ENCODE data around the gene GBE1.
"Not testable (repeated sequence)": the region's sequence is repeated elsewhere in the genome, so short reads cannot be mapped to it uniquely, and the experiment has no call there.

The GBE1 gene

DNA sequence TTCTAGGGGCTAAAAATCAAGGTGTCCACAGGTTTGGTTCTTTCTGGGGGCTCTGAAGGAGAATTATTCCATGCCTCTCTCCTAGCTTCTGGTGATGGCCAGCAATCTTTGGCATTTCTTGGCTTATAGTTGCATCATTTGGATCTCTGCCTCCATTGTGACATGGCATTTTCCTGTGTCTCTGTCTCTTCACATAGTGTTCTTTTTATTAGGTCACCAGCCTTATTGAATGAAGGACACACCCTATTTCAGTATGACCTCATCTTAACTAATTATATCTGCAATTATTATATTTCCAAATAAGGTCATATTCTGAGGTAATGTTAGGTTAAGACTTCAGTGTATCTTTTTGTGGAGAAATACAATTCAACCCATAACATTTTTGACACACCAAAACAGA is 3.2 kb upstream of the GBE1 start:
- no peak for DNase-seq
- peaks cover 12% of the 10 kb centered on the region for H3K36me3 Mint-ChIP-seq (ENCODE audit: low read depth)
- H3K4me3 Mint-ChIP-seq = no peak overlapping the region
- H3K27ac Mint-ChIP-seq = no peak overlapping the region
- H3K27me3 Mint-ChIP-seq = peaks cover 10% of the 10 kb centered on the region
- H3K4me1 Mint-ChIP-seq (ENCODE audit: low read depth) = peaks cover 20% of the 10 kb centered on the region
- no peaks in the 10 kb centered on the region for H3K9me3 Mint-ChIP-seq

DNA sequence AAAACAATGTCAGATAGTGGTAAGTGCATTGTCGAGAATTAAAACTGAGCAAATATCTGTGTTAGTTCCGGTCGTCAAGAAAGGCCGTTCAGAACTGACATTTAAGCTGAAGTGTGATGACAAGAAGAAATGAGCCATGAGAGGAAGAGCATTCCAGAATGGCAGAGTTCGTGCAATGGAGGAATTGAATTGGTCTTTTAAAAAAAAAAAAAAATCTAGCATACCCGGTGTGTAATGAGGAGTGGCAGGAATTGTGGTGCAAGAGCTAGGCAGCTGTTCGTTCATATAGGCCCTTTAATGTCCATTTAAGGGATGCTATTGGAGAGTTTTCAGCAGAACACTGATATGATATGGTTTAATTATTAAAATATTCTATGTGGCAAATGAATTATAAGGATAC is 2.6 kb upstream of the GBE1 start:
- H3K27ac Mint-ChIP-seq = no peak overlapping the region
- H3K27me3 Mint-ChIP-seq = peaks cover 6% of the 10 kb centered on the region
- H3K4me1 Mint-ChIP-seq (ENCODE audit: low read depth) = peaks cover 24% of the 10 kb centered on the region
- H3K36me3 Mint-ChIP-seq (ENCODE audit: low read depth) = peaks cover 18% of the 10 kb centered on the region
- no peak for DNase-seq
- no peak overlapping the region for H3K4me3 Mint-ChIP-seq
- H3K9me3 Mint-ChIP-seq = peaks cover 2% of the 10 kb centered on the region

DNA sequence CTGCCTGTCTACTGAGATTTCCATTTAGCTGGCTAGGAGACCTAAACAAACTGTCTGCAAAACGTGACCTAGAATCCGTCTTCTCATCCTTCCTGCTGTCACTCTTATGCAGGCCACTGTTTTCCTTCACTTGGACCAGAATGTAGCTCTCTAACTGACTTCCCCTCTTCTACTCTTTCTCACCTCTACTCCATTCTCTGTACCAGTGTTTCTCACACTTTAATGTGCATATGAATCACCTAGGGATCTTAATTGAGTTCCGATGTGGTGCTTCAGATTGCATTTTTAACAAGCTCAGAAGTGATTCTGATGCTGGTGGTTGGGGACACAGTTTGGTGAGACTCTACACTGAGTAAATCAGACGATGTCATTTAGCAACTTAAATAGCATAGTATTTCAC is 1.6 kb upstream of the GBE1 start:
- peaks cover 28% of the 10 kb centered on the region for H3K36me3 Mint-ChIP-seq (ENCODE audit: low read depth)
- peaks cover 25% of the 10 kb centered on the region for H3K4me1 Mint-ChIP-seq (ENCODE audit: low read depth)
- no peak overlapping the region for H3K27ac Mint-ChIP-seq
- H3K27me3 Mint-ChIP-seq = peaks cover 2% of the 10 kb centered on the region
- peak overlapping the region; percentile 3 for H3K4me3 Mint-ChIP-seq
- no peak for DNase-seq
- peaks cover 7% of the 10 kb centered on the region for H3K9me3 Mint-ChIP-seq

GRCh38 chr3:81761904-81762580 is 597 bp upstream of the GBE1 start:
- no peak for DNase-seq
- H3K27me3 Mint-ChIP-seq = no peaks in the 10 kb centered on the region
- H3K9me3 Mint-ChIP-seq = peaks cover 9% of the 10 kb centered on the region
- H3K4me3 Mint-ChIP-seq = peak overlapping the region; percentile 89
- H3K36me3 Mint-ChIP-seq (ENCODE audit: low read depth) = peaks cover 38% of the 10 kb centered on the region
- peak overlapping the region; percentile 99 for H3K27ac Mint-ChIP-seq
- peaks cover 27% of the 10 kb centered on the region for H3K4me1 Mint-ChIP-seq (ENCODE audit: low read depth)

GRCh38 chr3:81760215-81760614 is 1.2 kb downstream of the GBE1 start:
- DNase-seq = no peak
- Mint-ChIP-seq H3K27ac (peak overlapping the region; percentile 99), H3K4me1 (ENCODE audit: low read depth) (peaks cover 29% of the 10 kb centered on the region), H3K36me3 (ENCODE audit: low read depth) (peaks cover 43% of the 10 kb centered on the region), H3K9me3 (peaks cover 9% of the 10 kb centered on the region), H3K27me3 (no peaks in the 10 kb centered on the region), H3K4me3 (peak overlapping the region; percentile 89)

GRCh38 chr3:81758771-81759170 is 2.7 kb downstream of the GBE1 start:
- not testable (repeated sequence) for H3K27ac Mint-ChIP-seq, H3K27me3 Mint-ChIP-seq, H3K4me3 Mint-ChIP-seq, DNase-seq
- Mint-ChIP-seq H3K36me3 (ENCODE audit: low read depth) (peaks cover 51% of the 10 kb centered on the region), H3K9me3 (peaks cover 12% of the 10 kb centered on the region), H3K4me1 (ENCODE audit: low read depth) (peaks cover 29% of the 10 kb centered on the region)

- H3K27ac Mint-ChIP-seq = no peak overlapping the region
- no peak for DNase-seq
- H3K4me3 Mint-ChIP-seq = no peak overlapping the region
- H3K27me3 Mint-ChIP-seq = no peaks in the 10 kb centered on the region
- H3K4me1 Mint-ChIP-seq (ENCODE audit: low read depth) = peaks cover 29% of the 10 kb centered on the region
- H3K36me3 Mint-ChIP-seq (ENCODE audit: low read depth) = peaks cover 51% of the 10 kb centered on the region
- peaks cover 12% of the 10 kb centered on the region for H3K9me3 Mint-ChIP-seq
Observed at GRCh38 chr3:81758275-81758674, 3.2 kb downstream of the GBE1 start.

DNA sequence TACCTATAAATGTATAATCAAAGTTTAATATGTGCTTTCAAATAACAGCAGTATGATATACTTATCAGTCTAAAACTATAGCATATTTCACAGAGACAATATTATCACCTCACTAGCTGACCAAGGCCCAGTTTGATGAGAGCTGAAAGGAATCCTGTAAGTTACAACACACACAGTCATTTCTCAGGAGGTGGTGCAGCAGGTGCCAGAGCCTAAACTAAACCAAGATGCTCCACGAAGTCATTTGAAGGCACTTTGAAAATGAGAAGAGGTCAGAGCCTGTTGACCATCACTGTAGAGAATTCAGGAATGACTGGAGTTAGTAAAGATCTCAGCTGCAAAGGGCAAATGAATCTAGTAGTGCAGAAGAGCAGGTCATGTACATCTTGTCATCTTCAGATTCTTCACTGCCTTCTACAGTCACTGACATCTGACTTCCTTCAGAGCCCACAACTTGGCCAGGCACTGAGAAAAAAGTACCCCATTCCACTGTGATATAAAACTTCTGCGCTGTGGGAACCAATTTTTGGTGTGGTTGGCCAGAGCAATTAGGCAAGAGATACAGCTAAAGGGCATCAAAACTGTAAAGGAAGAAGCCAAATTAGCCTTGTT is 7.9 kb downstream of the GBE1 start:
- peaks cover 6% of the 10 kb centered on the region for H3K9me3 Mint-ChIP-seq
- H3K36me3 Mint-ChIP-seq (ENCODE audit: low read depth) = peaks cover 40% of the 10 kb centered on the region
- H3K27me3 Mint-ChIP-seq = no peaks in the 10 kb centered on the region
- H3K4me1 Mint-ChIP-seq (ENCODE audit: low read depth) = peaks cover 5% of the 10 kb centered on the region
- no peak for DNase-seq
- H3K27ac Mint-ChIP-seq = no peak overlapping the region
- H3K4me3 Mint-ChIP-seq = no peak overlapping the region

DNA sequence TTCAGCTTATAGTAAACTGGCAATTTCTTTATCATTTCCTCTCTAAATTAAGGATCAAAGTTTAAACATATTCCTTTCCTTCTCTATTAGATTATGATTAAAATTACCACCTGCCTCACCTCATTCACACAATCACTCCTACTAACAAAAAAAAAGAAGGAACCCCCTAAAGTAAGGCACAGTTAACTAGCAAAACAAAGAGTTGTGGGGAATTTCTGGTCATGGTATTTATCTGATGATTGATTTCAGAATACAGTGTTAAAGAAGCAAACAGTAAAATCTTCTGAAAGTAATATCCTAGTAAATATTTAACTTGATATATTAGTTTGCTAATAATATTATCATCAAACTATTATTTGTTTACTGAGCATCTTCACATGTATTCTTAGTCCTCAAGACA is 8.8 kb downstream of the GBE1 start:
- H3K9me3 Mint-ChIP-seq = peaks cover 3% of the 10 kb centered on the region
- no peak overlapping the region for H3K27ac Mint-ChIP-seq
- no peak overlapping the region for H3K4me3 Mint-ChIP-seq
- H3K36me3 Mint-ChIP-seq (ENCODE audit: low read depth) = peaks cover 35% of the 10 kb centered on the region
- no peak for DNase-seq
- no peaks in the 10 kb centered on the region for H3K27me3 Mint-ChIP-seq
- H3K4me1 Mint-ChIP-seq (ENCODE audit: low read depth) = peaks cover 1% of the 10 kb centered on the region

DNA sequence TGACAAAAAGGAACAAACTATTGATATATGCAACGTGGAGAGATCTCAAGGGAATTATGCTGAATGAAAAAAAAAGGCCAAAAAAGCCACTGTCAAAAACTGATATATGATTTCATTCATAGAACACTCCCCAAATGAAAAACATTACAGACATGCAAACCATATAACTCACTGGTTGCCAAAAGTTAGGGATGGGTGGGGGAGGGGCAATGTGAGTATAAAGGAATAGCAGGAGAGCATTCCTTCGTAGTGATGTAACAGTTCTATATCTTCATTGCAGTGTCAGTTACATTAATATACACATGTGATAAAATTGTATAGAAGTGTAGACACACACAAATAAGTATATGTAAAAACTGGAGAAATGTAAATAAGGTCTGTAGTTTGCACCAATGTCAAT is 12.2 kb downstream of the GBE1 start:
- no peak for DNase-seq
- H3K4me3 Mint-ChIP-seq = no peak overlapping the region
- H3K27ac Mint-ChIP-seq = no peak overlapping the region
- no peaks in the 10 kb centered on the region for H3K9me3 Mint-ChIP-seq
- no peaks in the 10 kb centered on the region for H3K27me3 Mint-ChIP-seq
- H3K36me3 Mint-ChIP-seq (ENCODE audit: low read depth) = peaks cover 18% of the 10 kb centered on the region
- H3K4me1 Mint-ChIP-seq (ENCODE audit: low read depth) = no peaks in the 10 kb centered on the region

DNA sequence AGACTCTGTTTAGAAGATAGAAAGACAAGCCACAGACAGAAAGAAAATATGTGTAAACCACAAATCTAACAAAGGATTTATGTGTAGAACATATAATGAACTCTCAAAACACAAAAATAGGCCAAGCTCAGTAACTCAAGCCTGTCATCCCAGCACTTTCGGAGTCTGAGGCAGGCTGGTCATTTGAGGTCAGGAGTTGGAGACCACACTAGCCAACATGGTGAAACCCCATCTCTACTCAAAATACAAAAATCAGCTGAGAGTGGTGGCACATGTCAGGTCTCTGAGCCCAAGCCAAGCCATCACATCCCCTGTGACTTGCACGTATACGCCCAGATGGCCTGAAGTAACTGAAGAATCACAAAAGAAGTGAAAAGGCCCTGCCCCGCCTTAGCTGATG is 14.2 kb downstream of the GBE1 start:
- H3K27me3 Mint-ChIP-seq, H3K27ac Mint-ChIP-seq, H3K9me3 Mint-ChIP-seq: not testable (repeated sequence)

DNA sequence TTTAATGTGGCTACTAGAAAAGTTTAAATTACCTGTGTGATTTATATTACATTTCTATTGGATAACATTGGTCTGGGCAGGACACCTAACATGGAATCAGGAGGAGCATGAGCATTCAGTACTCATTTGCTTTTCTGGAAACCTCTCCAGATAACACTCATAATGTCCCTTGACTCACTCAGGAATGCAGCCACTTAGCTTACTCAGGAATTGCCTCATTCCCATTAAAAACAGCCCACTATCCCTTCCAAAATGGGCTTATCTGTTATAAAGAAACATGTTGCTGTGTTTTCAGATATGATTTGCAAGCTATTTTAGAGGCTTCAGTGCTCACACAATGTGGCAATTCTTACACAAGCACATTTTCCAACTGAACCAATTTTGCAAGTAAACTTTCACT is 17.1 kb downstream of the GBE1 start:
- Mint-ChIP-seq H3K36me3 (ENCODE audit: low read depth) (peaks cover 7% of the 10 kb centered on the region), H3K27ac (no peak overlapping the region), H3K4me3 (no peak overlapping the region), H3K4me1 (ENCODE audit: low read depth) (peaks cover 10% of the 10 kb centered on the region), H3K9me3 (no peaks in the 10 kb centered on the region), H3K27me3 (no peaks in the 10 kb centered on the region)
- no peak for DNase-seq

More for the DNA sequence above, 14.2 kb downstream of the GBE1 start:
- peaks cover 15% of the 10 kb centered on the region for H3K36me3 Mint-ChIP-seq (ENCODE audit: low read depth)
- H3K4me3 Mint-ChIP-seq; DNase-seq; H3K4me1 Mint-ChIP-seq (ENCODE audit: low read depth): not testable (repeated sequence)

DNA sequence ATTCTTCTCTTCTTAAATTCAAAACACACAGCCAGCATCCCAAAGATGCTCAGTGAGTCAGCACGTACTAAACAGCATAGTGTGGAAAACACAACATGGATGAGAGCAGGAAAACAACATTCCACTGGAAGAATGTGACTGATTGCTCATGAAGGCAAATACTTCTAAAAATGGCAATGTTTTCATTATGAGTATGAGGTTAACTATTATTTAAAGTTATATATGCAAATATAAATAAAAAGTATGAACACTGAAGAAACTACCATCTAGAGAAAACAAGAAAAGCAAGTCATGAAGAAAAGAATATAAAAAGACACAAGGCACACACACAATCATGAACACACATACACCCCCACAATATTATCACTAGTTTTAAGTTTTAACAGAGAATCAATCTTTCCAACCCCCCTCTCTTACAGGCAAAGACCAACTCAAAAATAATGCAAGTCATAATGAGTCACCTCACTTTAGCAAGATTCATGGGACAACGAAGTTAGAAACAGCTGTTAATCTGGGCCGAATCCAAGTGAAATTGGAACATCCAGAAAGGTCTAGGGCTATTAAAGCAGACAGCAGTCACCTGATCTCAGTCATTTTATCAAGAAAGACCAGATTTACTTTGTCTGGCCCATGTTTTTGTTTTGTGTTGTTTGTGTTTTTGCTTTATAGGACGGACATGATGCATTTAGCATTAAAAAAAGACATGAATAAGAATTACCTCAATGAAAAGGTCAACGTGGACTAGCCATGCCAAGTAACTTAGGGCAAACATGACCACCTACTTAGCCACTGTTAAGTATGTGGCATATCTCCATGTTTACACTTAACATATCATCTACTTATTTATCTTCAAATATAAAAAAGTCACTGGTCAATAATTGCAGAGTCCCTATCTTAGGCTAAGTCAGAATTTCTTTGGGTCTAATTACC is 18.1 kb downstream of the GBE1 start:
- no peak overlapping the region for H3K27ac Mint-ChIP-seq
- H3K36me3 Mint-ChIP-seq (ENCODE audit: low read depth) = peaks cover 11% of the 10 kb centered on the region
- DNase-seq = no peak
- H3K4me1 Mint-ChIP-seq (ENCODE audit: low read depth) = peaks cover 10% of the 10 kb centered on the region
- no peak overlapping the region for H3K4me3 Mint-ChIP-seq
- no peaks in the 10 kb centered on the region for H3K9me3 Mint-ChIP-seq
- no peaks in the 10 kb centered on the region for H3K27me3 Mint-ChIP-seq

DNA sequence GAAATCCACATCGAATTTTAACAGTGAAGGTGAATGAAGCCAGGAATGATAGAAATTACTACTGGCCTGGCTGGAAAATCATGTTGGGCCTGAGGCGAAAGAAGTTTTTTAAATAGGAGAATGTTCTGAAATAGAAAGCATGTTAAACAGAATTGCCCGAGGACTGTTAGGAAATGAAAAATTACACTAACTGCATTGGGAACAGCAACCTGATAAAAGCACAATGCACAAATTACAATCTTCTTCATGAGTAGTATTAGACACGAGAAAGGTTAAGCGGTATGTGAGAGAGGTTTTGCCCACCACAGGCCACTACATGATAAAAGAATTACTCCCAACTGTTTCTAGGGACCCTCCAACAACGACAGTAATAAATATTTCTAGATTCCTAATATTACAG is 18.9 kb downstream of the GBE1 start:
- H3K9me3 Mint-ChIP-seq = no peaks in the 10 kb centered on the region
- H3K27me3 Mint-ChIP-seq = no peaks in the 10 kb centered on the region
- H3K4me3 Mint-ChIP-seq = no peak overlapping the region
- no peak overlapping the region for H3K27ac Mint-ChIP-seq
- peaks cover 7% of the 10 kb centered on the region for H3K36me3 Mint-ChIP-seq (ENCODE audit: low read depth)
- DNase-seq = no peak
- H3K4me1 Mint-ChIP-seq (ENCODE audit: low read depth) = peaks cover 10% of the 10 kb centered on the region

GRCh38 chr3:81741216-81741615 is 20.2 kb downstream of the GBE1 start:
- H3K27me3 Mint-ChIP-seq = no peaks in the 10 kb centered on the region
- peaks cover 6% of the 10 kb centered on the region for H3K36me3 Mint-ChIP-seq (ENCODE audit: low read depth)
- peaks cover 10% of the 10 kb centered on the region for H3K4me1 Mint-ChIP-seq (ENCODE audit: low read depth)
- DNase-seq = no peak
- no peak overlapping the region for H3K27ac Mint-ChIP-seq
- no peaks in the 10 kb centered on the region for H3K9me3 Mint-ChIP-seq
- no peak overlapping the region for H3K4me3 Mint-ChIP-seq
